Caco-2 (cell line): ENCODE data around the gene QSER1. TPM values are rescaled to one million over a fixed set of nuclear protein-coding genes. Genes with fewer than 3 reads are reported as not detected.
"Not testable (repeated sequence)": the region's sequence is repeated elsewhere in the genome, so short reads cannot be mapped to it uniquely, and the experiment has no call there.

Source experiments
- BruUV-seq: library from RNA; stranded (reverse); fragments of 400-500 nt; replicated peaks from 2 replicates; lab custom pipeline; 2021; lab: Mats Ljungman, UMichigan
- CTCF ChIA-PET: fragments of 300-600 bp; sonication (Branson Sonifier 250); formaldehyde crosslinking; loops from one replicate; lab custom pipeline; 2022; ENCODE audit warnings: antibody characterized with exemption; lab: Charles Lee
- POLR2A ChIA-PET: fragments of 300-600 bp; sonication (Branson Sonifier 250); formaldehyde crosslinking; loops from one replicate; lab custom pipeline; 2022; ENCODE audit warnings: antibody characterized with exemption; lab: Charles Lee
- DNase-seq, 2 experiments: peaks; one replicate each; pipeline versions ENCODE4 v3.0.0 to v3.0.0-alpha.2; 2020 to 2022
- H3K27me3 ChIP-seq: replicated peaks from 2 replicates; pipeline ENCODE4 v1.6.0; 2011; ENCODE audit warnings: low read length; ENCODE audit not compliant: control insufficient read depth, insufficient read depth
- H3K36me3 ChIP-seq: 2 replicates; pipeline ENCODE4 v1.5.1; 2011; ENCODE audit warnings: low read length; ENCODE audit not compliant: control insufficient read depth, insufficient read depth
- H3K4me1 ChIP-seq: fragments of 250-450 bp; sonication (Bioruptor Pico); 2 replicates; pipeline ENCODE4 v1.5.1; 2020; ENCODE audit warnings: mild to moderate bottlenecking
- H3K4me3 ChIP-seq: 2 replicates; pipeline ENCODE4 v1.5.1; 2011; ENCODE audit warnings: low read depth, mild to moderate bottlenecking, control low read depth, low read length
- H3K9me3 ChIP-seq: fragments of 250-450 bp; sonication (Bioruptor Pico); 2 replicates; pipeline ENCODE4 v1.5.1; 2020; ENCODE audit warnings: mild to moderate bottlenecking, moderate library complexity
- H3K27ac Mint-ChIP-seq: one replicate; pipeline ENCODE4 v1.8.0; 2022; ENCODE audit warnings: mixed read lengths; ENCODE audit not compliant: unreplicated experiment
- H3K27me3 Mint-ChIP-seq: one replicate; pipeline ENCODE4 v1.8.0; 2022; ENCODE audit warnings: mixed read lengths; ENCODE audit not compliant: insufficient read depth, unreplicated experiment
- H3K36me3 Mint-ChIP-seq: one replicate; pipeline ENCODE4 v1.8.0; 2022; ENCODE audit warnings: mild to moderate bottlenecking, mixed read lengths; ENCODE audit not compliant: insufficient read depth, unreplicated experiment
- H3K4me1 Mint-ChIP-seq: one replicate; pipeline ENCODE4 v1.8.0; 2022; ENCODE audit warnings: low read depth, mixed read lengths; ENCODE audit not compliant: unreplicated experiment
- H3K4me3 Mint-ChIP-seq: one replicate; pipeline ENCODE4 v1.8.0; 2022; ENCODE audit warnings: mild to moderate bottlenecking, moderate library complexity, mixed read lengths; ENCODE audit not compliant: unreplicated experiment
- H3K9me3 Mint-ChIP-seq: one replicate; pipeline ENCODE4 v1.8.0; 2022; ENCODE audit warnings: mixed read lengths; ENCODE audit not compliant: unreplicated experiment
- intact Hi-C: fragments of 100-400 bp; cut with micrococcal nuclease; formaldehyde crosslinking; loops from one replicate; pipeline ENCODE4 v1.10.0; 2022; ENCODE audit not compliant: unreplicated experiment
- total RNA-seq: library from RNA; stranded (reverse); gene quantifications from 2 replicates; pipeline ENCODE4 v1.2.3, GENCODE V29; 2022
- TF ChIP-seq, protein P1 (sequence below), 2 experiments: fragments of 200-600 bp in 1 of 2; IDR thresholded peaks; 1 replicate in 1 of 2; 2 replicates in 1 of 2; pipeline versions ENCODE4 v1.5.1 to v1.8.0; 2011 to 2022; ENCODE audit warnings: antibody characterized with exemption in 1 of 2, control low read depth in 1 of 2, inconsistent platforms in 1 of 2, low read depth in 1 of 2, low read length in 1 of 2, mild to moderate bottlenecking in 1 of 2, moderate library complexity in 1 of 2; ENCODE audit not compliant: insufficient read depth in 1 of 2, severe bottlenecking in 1 of 2, unreplicated experiment in 1 of 2

Gene QSER1
- total RNA-seq, 1 experiment from 2014 or later = 45.0 TPM

GRCh38 chr11:32931606-32932005 is 39.0 kb downstream of the QSER1 start:
- H3K36me3 Mint-ChIP-seq = peaks cover 57% of the 10 kb centered on the region
- intact Hi-C loops = no loop called here
- H3K4me3 Mint-ChIP-seq = no peak overlapping the region
- POLR2A ChIA-PET = no interaction called here
- Histone ChIP-seq H3K4me1 (peaks cover 21% of the 10 kb centered on the region), H3K27me3 (no peaks in the 10 kb centered on the region), H3K9me3 (no peaks in the 10 kb centered on the region), H3K36me3 (peaks cover 7% of the 10 kb centered on the region; the same call in 1 of the 2 replicates), H3K4me3 (no peak overlapping the region)
- CTCF ChIA-PET = no interaction called here
- H3K4me1 Mint-ChIP-seq = peaks cover 13% of the 10 kb centered on the region
- TF ChIP-seq, protein P1, sequence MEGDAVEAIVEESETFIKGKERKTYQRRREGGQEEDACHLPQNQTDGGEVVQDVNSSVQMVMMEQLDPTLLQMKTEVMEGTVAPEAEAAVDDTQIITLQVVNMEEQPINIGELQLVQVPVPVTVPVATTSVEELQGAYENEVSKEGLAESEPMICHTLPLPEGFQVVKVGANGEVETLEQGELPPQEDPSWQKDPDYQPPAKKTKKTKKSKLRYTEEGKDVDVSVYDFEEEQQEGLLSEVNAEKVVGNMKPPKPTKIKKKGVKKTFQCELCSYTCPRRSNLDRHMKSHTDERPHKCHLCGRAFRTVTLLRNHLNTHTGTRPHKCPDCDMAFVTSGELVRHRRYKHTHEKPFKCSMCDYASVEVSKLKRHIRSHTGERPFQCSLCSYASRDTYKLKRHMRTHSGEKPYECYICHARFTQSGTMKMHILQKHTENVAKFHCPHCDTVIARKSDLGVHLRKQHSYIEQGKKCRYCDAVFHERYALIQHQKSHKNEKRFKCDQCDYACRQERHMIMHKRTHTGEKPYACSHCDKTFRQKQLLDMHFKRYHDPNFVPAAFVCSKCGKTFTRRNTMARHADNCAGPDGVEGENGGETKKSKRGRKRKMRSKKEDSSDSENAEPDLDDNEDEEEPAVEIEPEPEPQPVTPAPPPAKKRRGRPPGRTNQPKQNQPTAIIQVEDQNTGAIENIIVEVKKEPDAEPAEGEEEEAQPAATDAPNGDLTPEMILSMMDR (IDR thresholded peaks at IDR 0.05; ENCODE audit: insufficient read depth in 1 of 2, low read depth in 1 of 2, low read length in 1 of 2, severe bottlenecking in 1 of 2, unreplicated experiment in 1 of 2) = no peak
- no peaks in the 10 kb centered on the region for H3K27me3 Mint-ChIP-seq
- no peaks in the 10 kb centered on the region for H3K9me3 Mint-ChIP-seq
- no peak for DNase-seq
- no peak overlapping the region for H3K27ac Mint-ChIP-seq
- BruUV-seq = no TSS peak

GRCh38 chr11:32932196-32932595 is 39.6 kb downstream of the QSER1 start:
- Mint-ChIP-seq H3K4me1 (peaks cover 19% of the 10 kb centered on the region), H3K36me3 (peaks cover 63% of the 10 kb centered on the region), H3K9me3 (no peaks in the 10 kb centered on the region), H3K27ac (no peak overlapping the region), H3K4me3 (no peak overlapping the region), H3K27me3 (no peaks in the 10 kb centered on the region)
- H3K36me3 ChIP-seq = peaks cover 7% of the 10 kb centered on the region; the same call in 1 of the 2 replicates
- H3K9me3 ChIP-seq = no peaks in the 10 kb centered on the region
- BruUV-seq = no TSS peak
- ChIA-PET CTCF (no interaction called here), POLR2A (no interaction called here)
- intact Hi-C loops = no loop called here
- TF ChIP-seq, protein P1 (IDR thresholded peaks at IDR 0.05; ENCODE audit: insufficient read depth in 1 of 2, low read depth in 1 of 2, low read length in 1 of 2, severe bottlenecking in 1 of 2, unreplicated experiment in 1 of 2) = no peak
- peaks cover 27% of the 10 kb centered on the region for H3K4me1 ChIP-seq
- no peak for DNase-seq
- H3K27me3 ChIP-seq = no peaks in the 10 kb centered on the region
- no peak overlapping the region for H3K4me3 ChIP-seq

- no peak overlapping the region for H3K4me3 Mint-ChIP-seq
- ChIA-PET POLR2A (no interaction called here), CTCF (no interaction called here)
- H3K9me3 Mint-ChIP-seq = no peaks in the 10 kb centered on the region
- H3K27me3 Mint-ChIP-seq = no peaks in the 10 kb centered on the region
- BruUV-seq = no TSS peak
- intact Hi-C loops = loop anchor here (2.0 kb wide), 1 partner anchor 17 kb away; no protein-coding TSS in a partner anchor
- no peak for DNase-seq
- H3K4me3 ChIP-seq = no peak overlapping the region
- H3K4me1 ChIP-seq = peaks cover 32% of the 10 kb centered on the region
- H3K27me3 ChIP-seq = no peaks in the 10 kb centered on the region
- peaks cover 72% of the 10 kb centered on the region for H3K36me3 Mint-ChIP-seq
- peaks cover 7% of the 10 kb centered on the region; the same call in 1 of the 2 replicates for H3K36me3 ChIP-seq
- H3K27ac Mint-ChIP-seq = no peak overlapping the region
- H3K4me1 Mint-ChIP-seq = peaks cover 26% of the 10 kb centered on the region
- H3K9me3 ChIP-seq = no peaks in the 10 kb centered on the region
- TF ChIP-seq, protein P1 (IDR thresholded peaks at IDR 0.05; ENCODE audit: insufficient read depth in 1 of 2, low read depth in 1 of 2, low read length in 1 of 2, severe bottlenecking in 1 of 2, unreplicated experiment in 1 of 2) = no peak
Observed at GRCh38 chr11:32935462-32936029, 42.9 kb downstream of the QSER1 start.

DNA sequence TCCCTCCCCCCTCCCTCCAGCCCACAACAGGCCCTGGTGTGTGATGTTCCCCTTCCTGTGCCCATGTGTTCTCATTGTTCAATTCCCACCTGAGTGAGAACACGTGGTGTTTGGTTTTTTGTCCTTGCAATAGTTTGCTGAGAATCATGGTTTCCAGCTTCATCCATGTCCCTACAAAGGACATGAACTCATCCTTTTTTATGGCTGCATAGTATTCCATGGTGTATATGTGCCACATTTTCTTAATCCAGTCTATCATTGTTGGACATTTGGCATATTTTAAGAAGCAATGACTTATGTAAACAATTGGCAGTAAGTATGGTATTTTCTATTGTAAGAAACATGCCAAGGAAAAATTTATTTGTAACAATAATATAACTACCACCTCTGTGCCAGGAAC is 43.6 kb downstream of the QSER1 start:
- intact Hi-C loops = loop anchor here (2.0 kb wide), 1 partner anchor 17 kb away; no protein-coding TSS in a partner anchor
- BruUV-seq, H3K27ac Mint-ChIP-seq, H3K9me3 ChIP-seq, H3K36me3 ChIP-seq, H3K9me3 Mint-ChIP-seq, H3K4me3 Mint-ChIP-seq, POLR2A ChIA-PET, CTCF ChIA-PET, H3K27me3 Mint-ChIP-seq, H3K27me3 ChIP-seq, DNase-seq, H3K4me3 ChIP-seq: not testable (repeated sequence)
- peaks cover 26% of the 10 kb centered on the region for H3K4me1 Mint-ChIP-seq
- peaks cover 72% of the 10 kb centered on the region for H3K36me3 Mint-ChIP-seq
- peaks cover 32% of the 10 kb centered on the region for H3K4me1 ChIP-seq

GRCh38 chr11:32937283-32937682 is 44.7 kb downstream of the QSER1 start:
- peaks cover 26% of the 10 kb centered on the region for H3K4me1 Mint-ChIP-seq
- H3K4me3 Mint-ChIP-seq, BruUV-seq: not testable (repeated sequence)

More at GRCh38 chr11:32937283-32937682, 44.7 kb downstream of the QSER1 start:
- intact Hi-C loops = loop anchor here (2.0 kb wide), 1 partner anchor 18 kb away; no protein-coding TSS in a partner anchor
- peaks cover 32% of the 10 kb centered on the region for H3K4me1 ChIP-seq
- H3K27me3 ChIP-seq, CTCF ChIA-PET, H3K36me3 ChIP-seq, H3K27me3 Mint-ChIP-seq, H3K9me3 ChIP-seq, H3K4me3 ChIP-seq, DNase-seq, H3K9me3 Mint-ChIP-seq: not testable (repeated sequence)
- H3K27ac Mint-ChIP-seq = peak overlapping the region; percentile 43
- peaks cover 63% of the 10 kb centered on the region for H3K36me3 Mint-ChIP-seq
- POLR2A ChIA-PET = interaction anchor here (0.6 kb wide), 1 partner anchor 20 kb away, joined by 3 read pairs; no protein-coding TSS in a partner anchor
